GM18909 (cell line): Measurements from ENCODE around the gene LRP4.

Experiments
- ATAC-seq: cut with Tn5 transposase; IDR thresholded peaks from one replicate; pipeline ENCODE4 v1.9.1; 2021; ENCODE audit warnings: mild to moderate bottlenecking; ENCODE audit not compliant: unreplicated experiment, poor library complexity

Gene LRP4

DNA sequence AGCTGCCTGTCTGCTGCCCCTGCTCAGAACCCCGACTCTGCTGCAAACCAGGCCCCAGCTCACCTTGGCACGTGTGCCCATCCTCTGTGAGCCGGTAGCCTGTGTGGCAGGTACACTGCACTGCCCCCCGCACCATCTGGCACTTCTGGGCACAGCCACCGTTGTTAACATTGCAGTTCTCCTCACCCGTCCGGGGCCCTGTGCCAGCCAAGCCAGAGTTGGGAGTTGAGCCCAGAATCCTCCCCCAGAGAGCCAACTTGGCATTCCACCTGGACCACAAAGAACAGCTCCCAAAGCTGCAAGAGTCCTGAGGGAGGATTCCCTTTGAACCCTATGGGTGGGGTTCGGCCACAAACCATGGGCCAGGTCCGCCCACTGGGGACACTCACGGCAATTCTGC lies 22.5 kb downstream of the LRP4 start:
- ATAC-seq, result no peak

DNA sequence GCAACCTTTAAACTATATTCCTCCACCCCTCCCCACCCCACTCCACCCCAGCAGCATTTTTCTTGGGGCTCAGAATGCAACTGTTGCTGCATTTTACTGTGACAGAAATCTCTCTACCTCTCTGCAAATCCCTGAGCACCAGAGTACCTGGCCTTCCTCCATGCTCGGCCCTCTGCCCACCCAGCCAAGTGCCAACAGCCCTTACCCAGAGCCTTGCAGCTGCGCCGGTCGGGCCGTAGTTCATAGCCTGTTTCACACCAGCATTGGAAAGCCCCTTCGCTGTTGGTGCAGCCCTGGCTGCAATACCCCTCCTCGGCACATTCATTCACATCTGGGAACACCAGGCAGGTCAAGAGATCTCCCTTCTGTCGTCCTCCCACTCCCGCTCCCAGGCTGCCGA lies 23.4 kb downstream of the LRP4 start:
- no peak for ATAC-seq

DNA sequence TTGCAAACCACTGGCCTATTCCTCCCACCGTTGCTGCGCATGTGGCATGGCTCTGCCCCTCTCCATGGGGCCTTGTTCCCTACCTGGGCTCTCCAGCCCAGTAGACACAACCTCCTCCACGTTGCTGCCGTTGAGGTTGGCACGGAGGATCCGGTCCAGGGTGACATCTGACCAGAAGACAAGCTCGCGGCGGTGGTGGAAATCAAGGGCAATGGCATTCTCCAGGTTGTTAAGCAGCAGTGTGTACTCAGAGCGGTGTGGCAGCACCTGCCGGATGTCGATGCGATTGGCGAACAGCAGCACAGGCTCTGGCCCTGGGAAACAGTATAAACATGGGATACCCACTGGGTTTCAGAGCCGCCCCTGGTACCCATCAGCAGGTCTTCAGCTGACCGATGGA lies 23.8 kb downstream of the LRP4 start:
- no peak for ATAC-seq

- no peak for ATAC-seq
Observed at GRCh38 chr11:46892838-46893237, 25.5 kb downstream of the LRP4 start.

- no peak for ATAC-seq
Observed at GRCh38 chr11:46892109-46892508, 26.2 kb downstream of the LRP4 start.

- ATAC-seq, result no peak
Observed at GRCh38 chr11:46890665-46891064, 27.7 kb downstream of the LRP4 start.

DNA sequence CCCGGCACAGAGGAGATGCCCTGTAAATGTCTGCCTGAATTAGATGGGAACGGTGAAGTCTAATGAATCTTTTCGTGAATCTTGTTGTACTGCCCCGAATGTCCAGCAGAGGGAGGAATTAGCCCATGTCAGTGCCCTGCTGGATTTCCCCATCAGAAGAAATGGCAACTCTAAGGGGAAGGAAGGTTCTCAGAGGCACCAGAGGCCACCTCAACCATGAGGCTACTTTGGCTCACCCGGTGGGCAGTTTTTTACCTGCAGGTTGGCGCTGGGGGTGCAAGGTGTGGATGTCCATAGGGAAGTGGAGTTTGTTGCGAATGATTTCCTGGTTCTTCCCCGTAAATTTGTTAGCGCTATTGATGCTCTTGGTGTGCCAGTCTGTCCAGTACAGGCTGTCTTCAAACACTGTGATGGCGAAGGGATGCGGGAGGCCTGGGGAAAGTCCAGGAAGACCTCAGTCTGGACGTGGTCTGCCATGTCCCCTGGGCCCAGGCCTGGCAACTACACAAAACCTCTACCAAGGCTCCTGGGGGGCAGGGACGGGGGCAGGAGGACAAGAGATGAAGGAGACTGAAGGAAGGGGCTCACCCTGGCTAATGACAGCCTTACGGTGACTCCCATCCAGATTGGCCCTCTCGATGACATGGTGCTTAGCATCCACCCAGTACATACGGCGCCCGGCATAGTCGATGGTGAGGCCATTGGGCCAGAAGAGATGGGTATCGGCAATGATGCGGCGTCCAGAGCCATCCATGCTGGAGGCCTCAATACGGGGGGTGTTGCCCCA lies 28.5 kb downstream of the LRP4 start:
- no peak for ATAC-seq

DNA sequence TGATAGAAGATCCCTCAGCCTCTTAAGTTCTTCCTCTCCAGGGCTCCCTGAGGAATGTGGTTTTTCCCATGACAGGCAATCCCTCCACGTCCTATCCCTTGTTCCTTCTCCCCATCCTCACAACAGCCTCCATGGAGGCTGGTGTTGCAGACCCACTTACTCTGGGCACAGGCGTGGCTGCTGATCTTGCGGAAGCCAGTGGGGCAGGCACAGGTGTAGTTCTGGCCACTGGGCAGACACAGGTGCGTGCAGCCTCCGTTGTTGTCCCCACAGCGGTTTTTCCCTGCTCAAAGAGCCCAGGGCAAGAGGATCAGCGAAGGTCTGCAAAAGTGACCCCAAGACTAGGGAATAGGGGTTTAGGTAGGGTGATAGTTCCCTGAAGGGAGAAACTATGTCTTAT lies 29.1 kb downstream of the LRP4 start:
- ATAC-seq, result no peak

DNA sequence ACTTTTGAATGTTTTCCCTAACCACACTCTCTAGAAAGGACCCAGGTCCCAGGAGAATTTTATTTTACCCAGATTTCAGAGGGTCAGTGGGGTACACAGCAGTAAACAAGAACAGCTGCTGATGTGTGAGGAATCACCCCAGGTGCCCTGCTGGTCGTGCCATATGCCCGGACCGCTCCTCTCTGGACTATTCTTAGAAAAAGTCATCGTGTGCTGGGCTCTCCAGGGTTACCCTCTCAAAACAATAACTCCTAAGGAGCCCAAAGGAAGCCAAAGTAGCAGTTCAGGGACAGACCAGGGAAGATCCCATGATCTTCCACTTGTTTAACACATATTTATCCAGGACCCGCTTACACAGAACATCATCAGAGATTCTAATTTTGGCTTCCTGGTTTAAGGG lies 29.7 kb downstream of the LRP4 start:
- no peak for ATAC-seq

GRCh38 chr11:46886211-46886610 lies 32.1 kb downstream of the LRP4 start:
- no peak for ATAC-seq

GRCh38 chr11:46879056-46879585 lies 39.2 kb downstream of the LRP4 start:
- no peak for ATAC-seq

- ATAC-seq, result no peak
Observed at GRCh38 chr11:46877580-46877979, 40.8 kb downstream of the LRP4 start.

- no peak for ATAC-seq
Observed at GRCh38 chr11:46876471-46876870, 41.9 kb downstream of the LRP4 start.

- no peak for ATAC-seq
Observed at GRCh38 chr11:46874586-46874985, 43.8 kb downstream of the LRP4 start.

DNA sequence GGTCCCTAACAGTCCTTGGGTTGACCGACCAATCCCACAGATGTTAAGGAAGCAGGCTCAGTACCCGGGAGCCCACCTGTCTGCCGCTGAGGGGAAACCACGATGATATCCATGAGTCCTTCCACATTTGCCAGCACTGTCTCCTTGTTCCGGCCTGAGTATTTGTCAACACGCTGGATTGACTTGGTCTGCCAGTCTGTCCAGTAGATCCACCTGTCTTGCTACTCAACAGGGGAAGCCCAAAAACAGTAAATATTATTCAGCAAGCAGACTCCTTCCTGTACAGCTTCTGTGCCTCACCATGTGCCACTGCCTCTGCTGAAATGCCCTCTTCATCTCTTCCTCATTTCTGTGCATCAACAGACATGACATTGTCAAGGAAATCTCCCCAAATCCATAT lies 49.4 kb downstream of the LRP4 start:
- ATAC-seq, result no peak

- ATAC-seq, result no peak
Observed at GRCh38 chr11:46865340-46865739, 53.0 kb downstream of the LRP4 start.

- no peak for ATAC-seq
Observed at GRCh38 chr11:46860218-46860617, 58.1 kb downstream of the LRP4 start.

- no peak for ATAC-seq
Observed at GRCh38 chr11:46858920-46859546, 59.3 kb downstream of the LRP4 start.

- no peak for ATAC-seq
Observed at GRCh38 chr11:46857666-46858065, 60.7 kb downstream of the LRP4 start.

DNA sequence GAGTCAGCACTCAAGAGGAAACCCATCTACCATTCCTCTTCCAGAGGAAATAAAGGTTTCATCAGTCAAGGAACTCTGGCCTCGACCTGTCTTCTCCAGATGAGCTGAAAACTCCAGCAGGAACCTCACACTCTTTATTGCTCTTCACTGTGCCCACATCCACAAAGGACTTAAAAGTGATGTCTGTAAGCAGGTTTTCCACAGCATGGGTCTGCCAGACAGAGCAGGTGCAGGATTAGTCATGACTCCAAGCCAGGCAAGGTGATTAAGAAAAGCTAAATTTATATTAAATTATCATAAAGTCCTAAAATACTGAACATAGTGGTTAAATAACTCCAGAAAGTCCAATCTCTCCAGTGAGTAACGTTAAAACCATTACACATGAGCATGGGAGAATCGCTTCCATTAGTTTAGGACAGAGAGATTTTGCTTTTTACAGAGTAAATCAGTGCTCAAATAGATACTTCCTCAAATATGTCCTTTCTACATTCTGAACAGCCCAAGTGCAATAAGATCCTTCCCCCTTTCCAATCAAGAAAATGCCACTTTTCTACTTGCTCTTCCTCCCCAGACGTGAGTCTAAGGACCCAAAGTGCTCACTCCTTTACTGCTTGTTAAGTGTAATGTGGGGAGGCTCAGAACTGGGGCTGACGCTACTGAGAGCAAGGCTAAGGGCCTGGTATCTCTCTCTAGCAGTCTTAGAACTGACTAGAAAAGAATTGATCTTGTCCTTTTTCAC lies 61.6 kb downstream of the LRP4 start:
- ATAC-seq, result no peak

DNA sequence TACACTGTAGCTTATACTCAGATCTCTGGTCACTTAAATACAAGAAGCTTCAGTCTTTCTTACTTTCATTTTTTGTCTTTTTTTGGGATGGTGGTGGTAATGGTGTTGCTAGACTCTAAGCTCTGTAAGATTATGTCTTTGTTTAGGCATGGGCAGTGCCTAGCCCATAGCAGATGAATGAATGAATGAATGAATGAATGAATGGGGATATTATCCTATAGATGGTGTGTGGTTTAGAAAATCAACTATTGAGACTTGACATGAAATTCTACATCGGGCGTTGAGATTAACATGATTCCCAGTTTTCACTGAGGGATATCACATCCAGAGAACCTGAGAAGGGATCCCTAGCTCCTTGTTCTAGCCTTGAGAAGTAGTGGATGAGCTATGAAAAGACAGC lies 62.5 kb downstream of the LRP4 start:
- no peak for ATAC-seq
